Activated naive CD4-positive, alpha-beta T cell treated with anti-CD3 and anti-CD28 coated beads for 36 hours (primary cell): ENCODE measurements around the gene STUM. TPM values are rescaled to one million over a fixed set of nuclear protein-coding genes. Genes with fewer than 3 reads are reported as not detected.
"Not testable (repeated sequence)": the region's sequence is repeated elsewhere in the genome, so short reads cannot be mapped to it uniquely, and the experiment has no call there.

Source experiments
- CTCF ChIA-PET: fragments of 350-600 bp; sonication (Branson Sonifier 250); formaldehyde crosslinking; loops from one replicate; lab custom pipeline; 2021; ENCODE audit warnings: antibody characterized with exemption; lab: Charles Lee
- DNase-seq: peaks from one replicate; pipeline ENCODE4 v3.0.0-alpha.2; 2020
- H3K27ac Mint-ChIP-seq: one replicate; pipeline ENCODE4 v1.8.0; 2021; ENCODE audit warnings: mild to moderate bottlenecking, mixed read lengths
- H3K27me3 Mint-ChIP-seq: one replicate; pipeline ENCODE4 v1.8.0; 2021; ENCODE audit warnings: low read depth, mixed read lengths
- H3K36me3 Mint-ChIP-seq: one replicate; pipeline ENCODE4 v1.8.0; 2021; ENCODE audit warnings: low read depth, mixed read lengths
- H3K4me1 Mint-ChIP-seq: one replicate; pipeline ENCODE4 v1.8.0; 2021; ENCODE audit warnings: low read depth, mixed read lengths
- H3K4me3 Mint-ChIP-seq: one replicate; pipeline ENCODE4 v1.8.0; 2021; ENCODE audit warnings: mild to moderate bottlenecking, moderate library complexity, mixed read lengths
- H3K9me3 Mint-ChIP-seq: one replicate; pipeline ENCODE4 v1.8.0; 2021; ENCODE audit warnings: mixed read lengths
- intact Hi-C: fragments of 100-400 bp; cut with micrococcal nuclease; formaldehyde crosslinking; loops from one replicate; pipeline ENCODE4 v1.15.1; 2023
- total RNA-seq, 2 experiments: library from RNA; stranded (reverse); gene quantifications; one replicate each; pipeline ENCODE4 v1.2.3, GENCODE V29; 2021

Gene STUM, protein sequence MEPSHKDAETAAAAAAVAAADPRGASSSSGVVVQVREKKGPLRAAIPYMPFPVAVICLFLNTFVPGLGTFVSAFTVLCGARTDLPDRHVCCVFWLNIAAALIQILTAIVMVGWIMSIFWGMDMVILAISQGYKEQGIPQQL
- not detected for total RNA-seq

DNA sequence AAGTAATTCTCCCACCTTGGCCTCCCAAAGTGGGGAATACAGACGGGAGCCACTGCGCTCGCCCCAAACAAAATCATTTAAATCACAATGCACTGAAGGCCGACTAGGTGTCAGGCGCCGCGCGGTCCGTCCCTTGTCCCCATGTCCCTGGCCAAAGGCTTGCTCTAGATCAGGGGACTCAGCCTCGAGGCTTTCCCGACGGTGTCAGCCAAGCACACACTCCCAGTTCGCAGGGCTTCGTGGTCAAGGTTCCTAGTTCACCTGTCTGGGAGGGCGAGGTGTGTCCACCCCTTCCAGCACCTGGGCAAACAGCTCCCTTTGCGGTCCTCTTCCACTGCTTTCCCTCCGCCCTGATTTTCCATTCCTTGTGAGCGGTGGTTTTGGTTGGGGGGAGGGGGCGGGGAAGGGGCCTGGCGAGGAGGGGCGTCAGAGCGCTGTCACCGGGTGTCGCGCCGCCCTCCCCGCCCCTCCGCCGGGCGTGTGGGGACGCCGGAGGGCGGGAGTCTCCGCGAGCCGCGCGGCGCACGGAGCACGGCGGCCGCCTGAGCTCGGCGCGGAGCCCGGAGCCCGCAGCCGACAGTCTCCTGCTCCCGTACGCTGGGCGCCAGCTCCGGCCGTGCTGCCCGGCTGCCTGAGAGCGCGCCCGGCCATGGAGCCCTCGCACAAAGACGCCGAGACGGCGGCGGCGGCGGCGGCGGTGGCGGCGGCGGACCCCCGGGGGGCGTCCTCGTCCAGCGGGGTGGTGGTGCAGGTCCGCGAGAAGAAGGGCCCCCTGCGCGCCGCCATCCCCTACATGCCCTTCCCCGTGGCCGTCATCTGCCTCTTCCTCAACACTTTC, at the start of gene STUM:
Gene STUM, plus strand, starts transcription at position 509 of the 838 bp plus-strand sequence. Its CDS starts 141 bp downstream, at position 650.
- H3K27ac Mint-ChIP-seq: no peak within 1 kb of the TSS
- CTCF ChIA-PET: interaction anchor here (0.6 to 2.2 kb wide), 13 partner anchors 14 to 1165 kb away, joined by 3 to 7 read pairs (median 4); no protein-coding TSS in a partner anchor
- H3K9me3 Mint-ChIP-seq: no peaks in the 10 kb centered on the region
- peak within 1 kb of the TSS; percentile 61 for H3K4me3 Mint-ChIP-seq
- peaks cover 37% of the 10 kb centered on the region for H3K27me3 Mint-ChIP-seq
- peaks cover 10% of the 10 kb centered on the region for H3K4me1 Mint-ChIP-seq
- DNase-seq: no peak
- intact Hi-C loops: loop anchor here (5.0 kb wide), 3 partner anchors 79 to 889 kb away; no protein-coding TSS in a partner anchor
- H3K36me3 Mint-ChIP-seq: no peaks in the 10 kb centered on the region

- intact Hi-C loops, H3K27me3 Mint-ChIP-seq, CTCF ChIA-PET, H3K9me3 Mint-ChIP-seq, H3K27ac Mint-ChIP-seq, H3K4me3 Mint-ChIP-seq, H3K4me1 Mint-ChIP-seq, DNase-seq, H3K36me3 Mint-ChIP-seq: not testable (repeated sequence)
Measured at GRCh38 chr1:226499699-226500098, 48.9 kb upstream of the STUM start.

DNA sequence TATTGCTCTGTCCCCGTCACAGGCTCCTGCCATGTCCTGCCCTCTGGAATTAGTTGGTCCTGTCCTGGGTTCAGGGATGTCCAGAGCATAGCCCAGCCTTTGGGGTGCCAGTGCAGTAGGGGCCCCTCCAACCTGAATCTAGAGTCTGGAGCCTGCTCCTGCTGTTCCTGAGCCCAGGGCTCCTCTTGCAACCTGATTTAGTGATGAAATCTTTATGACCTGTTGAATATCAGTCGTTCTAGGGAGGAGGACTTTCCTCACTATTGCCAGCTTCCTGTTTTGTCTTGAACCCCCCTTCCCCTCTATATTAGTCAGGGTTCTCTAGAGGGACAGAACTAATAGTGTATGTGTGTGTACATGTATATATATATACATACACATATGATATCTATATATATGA, 42.5 kb upstream of the STUM start:
- Mint-ChIP-seq H3K4me3 (no peak overlapping the region), H3K9me3 (no peaks in the 10 kb centered on the region), H3K27me3 (peaks cover 15% of the 10 kb centered on the region), H3K36me3 (no peaks in the 10 kb centered on the region), H3K27ac (no peak overlapping the region), H3K4me1 (no peaks in the 10 kb centered on the region)
- intact Hi-C loops: no loop called here
- CTCF ChIA-PET: interaction anchor here (0.6 kb wide), 1 partner anchor 57 kb away, joined by 4 read pairs; no protein-coding TSS in a partner anchor
- no peak for DNase-seq

DNA sequence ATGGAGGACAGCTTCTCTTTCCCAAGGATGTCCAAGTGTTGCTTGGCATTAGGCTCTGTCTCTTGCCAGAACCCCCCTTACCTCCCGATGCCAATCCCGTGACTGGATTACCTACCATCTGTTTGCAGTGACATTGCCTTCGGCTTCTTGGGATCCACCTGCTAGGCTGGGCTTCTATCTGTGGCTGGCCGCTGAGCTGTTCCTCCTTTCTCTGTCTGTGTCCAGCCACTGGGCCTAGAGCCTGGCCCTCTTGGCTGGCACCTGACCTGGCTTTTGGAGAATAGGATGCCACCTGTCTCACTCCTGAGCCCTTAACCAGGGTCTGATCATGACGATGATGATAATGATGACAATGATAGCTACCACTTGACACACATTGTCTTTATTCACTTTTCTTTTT, 41.6 kb upstream of the STUM start:
- Mint-ChIP-seq H3K9me3 (no peaks in the 10 kb centered on the region), H3K27ac (no peak overlapping the region), H3K36me3 (no peaks in the 10 kb centered on the region), H3K4me1 (no peaks in the 10 kb centered on the region), H3K27me3 (peaks cover 15% of the 10 kb centered on the region), H3K4me3 (no peak overlapping the region)
- CTCF ChIA-PET: interaction anchor here (0.6 kb wide), 1 partner anchor 58 kb away, joined by 4 read pairs; no protein-coding TSS in a partner anchor
- intact Hi-C loops: no loop called here
- DNase-seq: no peak

GRCh38 chr1:226510453-226510852, 38.1 kb upstream of the STUM start:
- CTCF ChIA-PET: no interaction called here

GRCh38 chr1:226511296-226511695, 37.3 kb upstream of the STUM start:
- Mint-ChIP-seq H3K27me3 (peaks cover 10% of the 10 kb centered on the region), H3K36me3 (no peaks in the 10 kb centered on the region), H3K4me3 (no peak overlapping the region), H3K27ac (no peak overlapping the region), H3K9me3 (no peaks in the 10 kb centered on the region), H3K4me1 (no peaks in the 10 kb centered on the region)
- DNase-seq: no peak
- intact Hi-C loops: no loop called here
- CTCF ChIA-PET: no interaction called here

More at GRCh38 chr1:226510453-226510852, 38.1 kb upstream of the STUM start:
- intact Hi-C loops: no loop called here
- Mint-ChIP-seq H3K4me1 (no peaks in the 10 kb centered on the region), H3K4me3 (no peak overlapping the region), H3K27ac (no peak overlapping the region), H3K36me3 (no peaks in the 10 kb centered on the region), H3K9me3 (no peaks in the 10 kb centered on the region), H3K27me3 (peaks cover 10% of the 10 kb centered on the region)
- no peak for DNase-seq

- Mint-ChIP-seq H3K9me3 (no peaks in the 10 kb centered on the region), H3K27ac (no peak overlapping the region), H3K4me3 (no peak overlapping the region), H3K27me3 (peaks cover 5% of the 10 kb centered on the region), H3K4me1 (no peaks in the 10 kb centered on the region), H3K36me3 (no peaks in the 10 kb centered on the region)
- DNase-seq: no peak
- CTCF ChIA-PET: interaction anchor here (0.8 kb wide), 1 partner anchor 91 kb away, joined by 5 read pairs; no protein-coding TSS in a partner anchor
- intact Hi-C loops: no loop called here
Measured at GRCh38 chr1:226512076-226512728, 36.4 kb upstream of the STUM start.

- Mint-ChIP-seq H3K36me3 (no peaks in the 10 kb centered on the region), H3K4me3 (no peak overlapping the region), H3K9me3 (no peaks in the 10 kb centered on the region), H3K27me3 (no peaks in the 10 kb centered on the region), H3K27ac (no peak overlapping the region), H3K4me1 (no peaks in the 10 kb centered on the region)
- CTCF ChIA-PET: interaction anchor here (1.5 kb wide), 1 partner anchor 31 kb away, joined by 5 read pairs; no protein-coding TSS in a partner anchor
- intact Hi-C loops: no loop called here
- no peak for DNase-seq
Measured at GRCh38 chr1:226518375-226518774, 30.2 kb upstream of the STUM start.

- no peaks in the 10 kb centered on the region for H3K4me1 Mint-ChIP-seq
- H3K27me3 Mint-ChIP-seq: no peaks in the 10 kb centered on the region
- H3K9me3 Mint-ChIP-seq: no peaks in the 10 kb centered on the region
- CTCF ChIA-PET: no interaction called here
- intact Hi-C loops: no loop called here
- H3K27ac Mint-ChIP-seq: no peak overlapping the region
- DNase-seq: no peak
- H3K4me3 Mint-ChIP-seq: no peak overlapping the region
- no peaks in the 10 kb centered on the region for H3K36me3 Mint-ChIP-seq
Measured at GRCh38 chr1:226519135-226519534, 29.4 kb upstream of the STUM start.

GRCh38 chr1:226519716-226520598, 28.6 kb upstream of the STUM start:
- no peak overlapping the region for H3K27ac Mint-ChIP-seq
- H3K36me3 Mint-ChIP-seq: no peaks in the 10 kb centered on the region
- H3K4me1 Mint-ChIP-seq: no peaks in the 10 kb centered on the region
- H3K9me3 Mint-ChIP-seq: no peaks in the 10 kb centered on the region
- no peak for DNase-seq
- no peak overlapping the region for H3K4me3 Mint-ChIP-seq
- no peaks in the 10 kb centered on the region for H3K27me3 Mint-ChIP-seq
- CTCF ChIA-PET: no interaction called here
- intact Hi-C loops: no loop called here

- no peaks in the 10 kb centered on the region for H3K9me3 Mint-ChIP-seq
- H3K27me3 Mint-ChIP-seq: no peaks in the 10 kb centered on the region
- H3K27ac Mint-ChIP-seq: no peak overlapping the region
- intact Hi-C loops: no loop called here
- no peak overlapping the region for H3K4me3 Mint-ChIP-seq
- CTCF ChIA-PET: no interaction called here
- H3K4me1 Mint-ChIP-seq: no peaks in the 10 kb centered on the region
- DNase-seq: no peak
- H3K36me3 Mint-ChIP-seq: no peaks in the 10 kb centered on the region
Measured at GRCh38 chr1:226520640-226521355, 27.8 kb upstream of the STUM start.
